ENCODE measurements around the gene ERCC4.
"Not testable (repeated sequence)": the region's sequence is repeated elsewhere in the genome, so short reads cannot be mapped to it uniquely, and the experiment has no call there.

The ERCC4 gene

GRCh38 chr16:13919683-13920509 lies at the start of gene ERCC4:
Gene ERCC4 (plus strand): TSS chr16:13920154. CDS start chr16:13920166, 12 bp downstream.
- peak; percentile 96 to 99 for DNase-seq (ENCODE audit: low read depth in 2 of 2)

DNA sequence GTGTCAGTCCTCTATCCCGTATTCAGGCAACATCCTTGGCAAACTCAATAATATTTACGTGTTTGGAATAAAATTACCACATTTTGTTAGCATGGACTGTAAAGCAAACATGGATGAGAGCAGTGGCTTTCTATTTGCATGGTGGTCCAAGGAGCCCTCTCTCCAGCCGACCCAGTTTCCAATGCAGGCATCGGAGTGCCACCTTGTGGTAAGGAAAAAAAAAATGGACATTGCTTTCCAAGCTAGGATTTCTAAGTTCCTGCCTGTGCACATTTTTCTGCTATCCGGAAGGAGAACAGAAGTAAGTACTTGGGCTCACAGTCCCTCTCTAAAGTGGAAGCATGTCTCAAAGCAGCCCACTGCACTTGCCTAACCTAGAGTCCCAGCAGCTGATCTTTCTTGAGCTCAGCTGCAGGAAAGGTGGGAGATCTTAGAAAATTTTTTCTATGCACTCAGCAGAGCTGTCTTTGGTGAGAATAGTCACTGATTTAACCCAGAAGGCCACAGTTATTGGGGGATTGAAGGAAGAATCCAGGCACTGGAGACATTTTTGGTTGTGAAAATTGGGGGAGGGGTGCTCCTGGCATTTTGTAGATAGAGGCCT lies 46.0 kb upstream of the ERCC4 start:
- no peak for DNase-seq (ENCODE audit: low read depth in 2 of 2)

DNA sequence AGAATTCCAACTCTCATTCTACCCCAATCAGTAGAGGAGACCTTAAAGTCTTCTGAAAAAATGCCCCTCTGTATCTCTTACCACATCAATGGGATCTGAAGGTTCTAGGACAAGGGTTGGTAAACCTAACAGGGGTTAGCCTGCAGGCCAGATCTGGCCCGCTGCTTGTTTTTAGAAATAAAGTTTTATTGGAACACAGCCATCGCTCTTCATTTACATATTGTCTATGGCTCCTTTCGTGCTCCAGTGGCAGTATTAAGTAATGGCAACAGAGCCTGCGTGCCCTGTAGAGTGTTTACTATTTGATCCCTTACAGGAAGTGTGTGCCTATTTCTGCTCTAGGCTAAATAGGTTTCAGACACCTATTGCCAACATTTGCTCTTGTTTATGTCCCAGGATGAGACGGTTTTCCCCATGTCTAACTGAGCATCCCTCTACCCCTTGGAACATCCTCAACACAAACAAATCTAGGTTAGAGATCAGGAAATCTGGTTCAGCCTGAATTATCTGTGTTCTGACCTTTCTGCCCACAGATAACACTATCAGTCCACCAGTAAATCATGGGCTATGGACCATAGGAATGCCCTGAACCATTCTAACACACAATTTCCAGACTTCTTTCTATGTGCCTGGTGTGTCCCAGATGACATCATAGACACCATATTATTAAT lies 44.2 kb upstream of the ERCC4 start:
- DNase-seq (ENCODE audit: low read depth in 2 of 2) = no peak

GRCh38 chr16:13883276-13883675 lies 36.7 kb upstream of the ERCC4 start:
- no peak for DNase-seq (ENCODE audit: low read depth in 2 of 2)

DNA sequence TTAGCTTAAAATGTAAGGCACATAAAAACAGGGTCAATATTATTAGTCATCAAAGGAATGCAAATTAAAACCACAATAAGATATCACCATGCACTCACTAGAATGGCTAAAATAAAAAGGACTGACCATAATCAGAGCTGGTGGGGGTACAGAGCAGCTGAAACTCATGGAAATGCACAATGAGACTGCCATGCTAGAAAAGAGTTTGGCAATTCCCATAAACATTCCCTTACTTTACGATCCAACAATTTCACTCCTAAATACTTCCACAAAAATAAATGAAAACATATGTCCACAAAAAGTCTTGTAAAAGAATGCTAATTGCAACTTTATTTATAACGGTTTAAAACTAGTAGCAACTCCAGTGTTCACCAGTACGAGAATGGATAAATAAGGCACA lies 36.1 kb upstream of the ERCC4 start:
- no peak for DNase-seq (ENCODE audit: low read depth in 2 of 2)

GRCh38 chr16:13885700-13886099 lies 34.3 kb upstream of the ERCC4 start:
- no peak for DNase-seq (ENCODE audit: low read depth in 2 of 2)

DNA sequence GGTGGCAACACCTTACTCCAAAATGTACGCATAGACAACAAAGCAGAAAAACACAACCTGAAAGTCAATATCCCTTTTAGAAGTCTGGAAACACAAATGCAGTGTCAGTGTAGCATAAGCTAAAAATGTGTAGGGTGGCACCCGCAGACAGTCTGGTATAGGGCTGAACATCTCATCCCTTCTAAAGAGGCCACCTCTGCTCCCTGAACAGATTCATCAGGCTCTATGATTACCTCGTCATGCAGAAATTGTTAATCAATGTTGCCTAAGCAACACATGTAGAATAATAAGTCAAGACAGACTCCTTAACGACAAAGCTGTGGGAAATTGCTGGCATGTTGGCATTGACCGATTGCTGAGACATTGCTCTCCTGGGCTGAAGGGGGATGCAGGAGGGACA lies 33.3 kb upstream of the ERCC4 start:
- DNase-seq (ENCODE audit: low read depth in 2 of 2) = no peak

DNA sequence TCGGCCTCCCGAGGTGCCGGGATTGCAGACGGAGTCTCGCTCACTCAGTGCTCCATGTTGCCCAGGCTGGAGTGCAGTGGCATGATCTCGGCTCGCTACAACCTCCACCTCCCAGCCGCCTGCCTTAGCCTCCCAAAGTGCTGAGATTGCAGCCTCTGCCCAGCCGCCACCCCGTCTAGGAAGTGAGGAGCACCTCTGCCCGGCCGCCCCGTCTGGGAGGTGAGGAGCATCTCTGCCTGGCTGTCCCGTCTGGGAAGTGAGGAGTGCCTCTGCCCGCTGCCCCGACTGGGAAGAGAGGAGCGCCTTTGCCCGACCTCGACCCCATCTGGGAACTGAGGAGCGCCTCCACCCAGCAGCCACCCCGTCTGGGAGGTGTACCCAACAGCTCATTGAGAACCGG lies 30.6 kb upstream of the ERCC4 start:
- not testable (repeated sequence) for DNase-seq (ENCODE audit: low read depth in 2 of 2)

DNA sequence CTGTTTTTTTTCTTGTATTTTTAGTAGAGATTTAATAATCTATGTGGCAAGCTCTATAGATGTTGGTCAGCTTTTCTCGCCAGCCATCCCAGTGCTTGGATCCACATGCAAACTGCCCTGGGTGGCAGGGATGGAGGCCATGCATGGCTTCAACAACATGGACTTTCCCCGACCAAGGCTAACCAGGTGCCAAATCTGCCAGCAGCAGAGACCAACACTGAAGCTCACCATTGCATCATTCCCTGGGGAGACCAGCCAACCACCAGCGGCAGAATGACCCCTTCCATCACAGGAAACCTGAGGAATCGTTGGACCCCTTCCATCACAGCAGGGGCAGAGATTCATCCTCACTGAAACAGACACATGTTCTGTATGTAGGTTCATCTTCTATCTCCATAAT lies 27.7 kb upstream of the ERCC4 start:
- no peak for DNase-seq (ENCODE audit: low read depth in 2 of 2)

- DNase-seq (ENCODE audit: low read depth in 2 of 2) = no peak
These were observed 24.4 kb upstream of the ERCC4 start for GRCh38 chr16:13895516-13895915.

GRCh38 chr16:13896543-13897182 lies 23.3 kb upstream of the ERCC4 start:
- no peak for DNase-seq (ENCODE audit: low read depth in 2 of 2)

- no peak for DNase-seq (ENCODE audit: low read depth in 2 of 2)
These were observed 22.1 kb upstream of the ERCC4 start for GRCh38 chr16:13897806-13898205.

- no peak for DNase-seq (ENCODE audit: low read depth in 2 of 2)
These were observed 21.7 kb upstream of the ERCC4 start for GRCh38 chr16:13898233-13898632.

- no peak for DNase-seq (ENCODE audit: low read depth in 2 of 2)
These were observed 17.9 kb upstream of the ERCC4 start for GRCh38 chr16:13902052-13902451.

DNA sequence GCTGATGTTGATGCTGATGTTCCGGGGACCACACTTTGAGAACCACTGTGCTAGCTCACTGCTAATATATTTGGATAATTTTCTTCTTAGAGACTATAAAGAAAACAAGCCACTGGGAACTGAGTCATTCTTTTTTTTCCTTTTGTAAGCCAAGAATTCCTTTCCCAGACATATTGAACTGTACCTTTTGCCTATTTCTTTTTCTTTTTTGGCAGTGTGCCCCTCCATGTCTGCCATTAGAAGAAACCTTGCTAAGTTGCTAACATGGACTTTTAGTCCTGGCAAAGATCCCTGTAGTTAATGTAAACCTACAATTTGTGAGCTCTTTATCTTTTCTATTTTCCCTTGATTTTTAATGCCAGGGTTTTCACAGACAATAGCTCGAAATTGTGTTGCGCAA lies 17.3 kb upstream of the ERCC4 start:
- DNase-seq (ENCODE audit: low read depth in 2 of 2) = no peak

GRCh38 chr16:13904179-13904691 lies 15.7 kb upstream of the ERCC4 start:
- no peak for DNase-seq (ENCODE audit: low read depth in 2 of 2)

DNA sequence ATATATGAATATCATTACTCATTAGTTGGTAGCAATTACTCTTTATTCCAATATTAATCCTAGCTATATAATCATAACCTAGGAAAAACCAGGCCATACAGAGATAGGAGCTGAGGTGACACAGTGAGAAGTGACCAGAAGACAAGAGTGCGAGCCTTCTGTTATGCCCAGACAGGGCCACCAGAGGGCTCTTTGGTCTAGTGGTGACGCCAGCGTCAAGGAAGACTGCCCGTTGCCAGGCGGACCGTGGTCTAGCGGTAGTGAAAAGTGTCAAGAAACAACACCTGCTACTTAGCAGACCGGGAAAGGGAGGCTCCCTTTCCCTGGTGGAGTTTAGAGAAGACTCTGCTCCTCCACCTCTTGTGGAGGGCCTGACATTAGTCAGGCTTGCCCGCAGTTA lies 15.1 kb upstream of the ERCC4 start:
- not testable (repeated sequence) for DNase-seq (ENCODE audit: low read depth in 2 of 2)

- no peak for DNase-seq (ENCODE audit: low read depth in 2 of 2)
These were observed 13.5 kb upstream of the ERCC4 start for GRCh38 chr16:13906168-13907089.

GRCh38 chr16:13907431-13907830 lies 12.5 kb upstream of the ERCC4 start:
- DNase-seq (ENCODE audit: low read depth in 2 of 2) = no peak

DNA sequence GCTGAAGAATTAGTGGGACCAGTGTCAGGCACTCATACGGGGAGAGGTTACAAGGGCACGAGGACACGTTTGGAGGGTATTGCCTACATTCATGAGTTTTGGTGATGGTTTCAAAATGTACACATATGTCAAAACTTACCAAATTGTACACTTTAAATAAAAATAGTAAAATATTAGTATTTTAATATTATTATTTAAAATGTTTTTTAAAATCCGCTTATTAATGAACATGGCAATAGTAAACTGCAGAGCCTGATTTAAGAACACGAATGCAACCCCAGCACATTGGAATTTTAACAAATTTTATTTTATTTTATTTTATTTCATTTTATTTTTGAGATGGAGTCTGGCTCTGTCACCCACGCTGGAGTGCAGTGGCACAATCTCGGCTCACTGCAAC lies 10.9 kb upstream of the ERCC4 start:
- DNase-seq (ENCODE audit: low read depth in 2 of 2) = no peak

GRCh38 chr16:13909872-13910303 lies 10.1 kb upstream of the ERCC4 start:
- no peak for DNase-seq (ENCODE audit: low read depth in 2 of 2)

All from stimulated activated CD4-positive, alpha-beta T cell treated with anti-CD3 and anti-CD28 coated beads, Interleukin-1b, Interleukin-23, amount 100 ng/mL, for 1 hour (primary cell).